DND-41 (cell line): ENCODE measurements around the gene ERBB2.

ENCODE experiments used
- EZH2 ChIP-seq: IDR thresholded peaks from 3 replicates; pipeline ENCODE4 v1.6.1; 2012; ENCODE audit warnings: borderline replicate concordance, low read depth, mild to moderate bottlenecking, moderate library complexity, low read length, inconsistent platforms; ENCODE audit not compliant: severe bottlenecking
- TF ChIP-seq, protein P1 (sequence below): IDR thresholded peaks from 2 replicates; pipeline ENCODE4 v1.5.1; 2012; ENCODE audit warnings: borderline replicate concordance, low read length, moderate library complexity, mild to moderate bottlenecking; ENCODE audit not compliant: poor library complexity, severe bottlenecking; ENCODE audit errors: extremely low read depth

DNA sequence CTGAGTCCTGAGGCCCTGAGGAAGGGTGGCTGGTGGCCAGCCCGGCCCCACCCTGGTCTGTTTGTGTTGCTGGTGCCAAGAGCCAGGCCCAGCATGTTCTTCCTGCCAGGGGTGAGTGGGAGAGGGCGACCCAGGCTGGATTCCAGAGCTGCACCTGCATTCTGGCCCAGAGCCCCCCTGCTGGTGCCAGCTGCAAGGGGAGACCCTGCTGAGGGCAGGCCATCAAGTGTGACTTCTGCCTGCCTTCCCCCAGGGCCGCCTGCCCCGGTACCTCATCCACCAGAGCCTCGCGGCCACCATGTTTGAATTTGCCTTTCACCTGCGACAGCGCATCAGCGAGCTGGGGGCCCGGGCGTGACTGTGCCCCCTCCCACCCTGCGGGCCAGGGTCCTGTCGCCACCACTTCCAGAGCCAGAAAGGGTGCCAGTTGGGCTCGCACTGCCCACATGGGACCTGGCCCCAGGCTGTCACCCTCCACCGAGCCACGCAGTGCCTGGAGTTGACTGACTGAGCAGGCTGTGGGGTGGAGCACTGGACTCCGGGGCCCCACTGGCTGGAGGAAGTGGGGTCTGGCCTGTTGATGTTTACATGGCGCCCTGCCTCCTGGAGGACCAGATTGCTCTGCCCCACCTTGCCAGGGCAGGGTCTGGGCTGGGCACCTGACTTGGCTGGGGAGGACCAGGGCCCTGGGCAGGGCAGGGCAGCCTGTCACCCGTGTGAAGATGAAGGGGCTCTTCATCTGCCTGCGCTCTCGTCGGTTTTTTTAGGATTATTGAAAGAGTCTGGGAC lies 37.1 kb upstream of the ERBB2 start:
- TF ChIP-seq, protein P1, sequence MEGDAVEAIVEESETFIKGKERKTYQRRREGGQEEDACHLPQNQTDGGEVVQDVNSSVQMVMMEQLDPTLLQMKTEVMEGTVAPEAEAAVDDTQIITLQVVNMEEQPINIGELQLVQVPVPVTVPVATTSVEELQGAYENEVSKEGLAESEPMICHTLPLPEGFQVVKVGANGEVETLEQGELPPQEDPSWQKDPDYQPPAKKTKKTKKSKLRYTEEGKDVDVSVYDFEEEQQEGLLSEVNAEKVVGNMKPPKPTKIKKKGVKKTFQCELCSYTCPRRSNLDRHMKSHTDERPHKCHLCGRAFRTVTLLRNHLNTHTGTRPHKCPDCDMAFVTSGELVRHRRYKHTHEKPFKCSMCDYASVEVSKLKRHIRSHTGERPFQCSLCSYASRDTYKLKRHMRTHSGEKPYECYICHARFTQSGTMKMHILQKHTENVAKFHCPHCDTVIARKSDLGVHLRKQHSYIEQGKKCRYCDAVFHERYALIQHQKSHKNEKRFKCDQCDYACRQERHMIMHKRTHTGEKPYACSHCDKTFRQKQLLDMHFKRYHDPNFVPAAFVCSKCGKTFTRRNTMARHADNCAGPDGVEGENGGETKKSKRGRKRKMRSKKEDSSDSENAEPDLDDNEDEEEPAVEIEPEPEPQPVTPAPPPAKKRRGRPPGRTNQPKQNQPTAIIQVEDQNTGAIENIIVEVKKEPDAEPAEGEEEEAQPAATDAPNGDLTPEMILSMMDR: no peak
- TF ChIP-seq EZH2: no peak
